CD4-positive, alpha-beta T cell treated with Interleukin-17A for 4 hours (primary cell): ENCODE results near the gene LGALS7.

Experiments used
- DNase-seq: peaks from one replicate; pipeline ENCODE4 v3.0.0-alpha.2; 2020; ENCODE audit warnings: mixed read lengths

Gene LGALS7

DNA sequence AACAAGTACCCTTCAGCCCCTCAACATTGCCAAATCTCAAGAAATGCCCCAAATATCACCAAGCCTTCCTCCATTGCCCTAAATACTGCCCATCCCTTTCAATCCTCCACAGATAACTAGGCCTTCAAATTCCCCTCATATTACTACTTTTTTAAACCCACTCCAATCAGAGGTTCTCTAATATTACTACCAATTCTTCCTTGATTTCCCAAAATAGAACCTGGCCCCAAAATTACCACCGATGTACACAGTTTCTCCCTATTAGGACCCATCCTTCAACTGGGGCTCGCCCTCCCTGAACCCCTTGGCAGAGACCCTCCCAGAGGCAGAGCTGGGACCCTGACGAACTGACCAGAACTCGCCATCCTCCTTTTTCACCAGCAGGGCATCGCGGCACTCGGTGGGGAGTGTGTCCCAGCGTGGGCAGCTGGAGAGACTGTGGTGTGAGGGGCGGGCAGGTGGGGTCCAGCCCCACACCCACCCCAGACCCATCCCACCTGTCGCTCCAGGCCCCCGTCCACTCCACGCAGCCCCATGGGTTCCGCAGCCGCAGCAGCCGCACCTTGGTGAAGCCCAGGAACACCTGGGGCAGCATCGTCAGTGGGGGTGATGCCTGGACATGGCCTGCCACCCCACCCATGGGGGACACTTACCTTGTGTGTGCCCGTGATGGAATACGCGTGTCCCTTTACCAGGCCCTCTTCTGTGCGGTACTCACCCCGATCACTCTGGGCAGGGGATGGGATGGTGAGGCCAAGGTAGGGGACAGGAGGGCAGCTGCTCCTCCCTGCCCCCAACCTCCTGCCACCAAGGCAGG is 35.2 kb downstream of the LGALS7 start:
- DNase-seq: no peak

DNA sequence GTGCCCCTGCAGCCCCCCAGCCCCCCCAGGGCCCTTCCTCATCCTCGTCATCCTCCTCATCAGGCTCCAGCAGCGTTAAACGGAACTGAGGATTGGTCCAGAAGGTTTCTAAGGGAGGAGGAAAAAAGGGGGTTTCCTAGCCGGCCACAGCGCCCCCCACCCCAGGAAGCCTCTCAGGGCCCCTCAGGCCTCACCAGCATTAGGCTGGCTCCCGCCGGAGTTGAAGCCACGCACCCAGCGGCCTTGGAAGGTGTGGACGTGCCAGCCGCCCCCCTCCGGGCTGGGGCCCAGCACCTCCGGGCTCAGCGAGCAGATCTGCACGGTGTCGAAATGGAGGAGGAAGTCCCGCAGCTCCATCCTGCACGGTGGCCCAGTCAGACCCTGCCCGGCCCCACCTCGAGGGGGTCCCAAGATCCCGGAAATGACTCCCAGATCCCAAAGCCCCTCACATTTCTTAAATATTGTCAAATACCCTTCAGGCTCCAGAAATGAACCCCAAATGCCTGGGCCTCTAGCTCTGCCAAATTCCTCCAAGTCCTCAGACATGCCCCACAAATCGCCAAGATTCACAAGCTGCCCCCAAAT is 35.9 kb downstream of the LGALS7 start:
- no peak for DNase-seq

DNA sequence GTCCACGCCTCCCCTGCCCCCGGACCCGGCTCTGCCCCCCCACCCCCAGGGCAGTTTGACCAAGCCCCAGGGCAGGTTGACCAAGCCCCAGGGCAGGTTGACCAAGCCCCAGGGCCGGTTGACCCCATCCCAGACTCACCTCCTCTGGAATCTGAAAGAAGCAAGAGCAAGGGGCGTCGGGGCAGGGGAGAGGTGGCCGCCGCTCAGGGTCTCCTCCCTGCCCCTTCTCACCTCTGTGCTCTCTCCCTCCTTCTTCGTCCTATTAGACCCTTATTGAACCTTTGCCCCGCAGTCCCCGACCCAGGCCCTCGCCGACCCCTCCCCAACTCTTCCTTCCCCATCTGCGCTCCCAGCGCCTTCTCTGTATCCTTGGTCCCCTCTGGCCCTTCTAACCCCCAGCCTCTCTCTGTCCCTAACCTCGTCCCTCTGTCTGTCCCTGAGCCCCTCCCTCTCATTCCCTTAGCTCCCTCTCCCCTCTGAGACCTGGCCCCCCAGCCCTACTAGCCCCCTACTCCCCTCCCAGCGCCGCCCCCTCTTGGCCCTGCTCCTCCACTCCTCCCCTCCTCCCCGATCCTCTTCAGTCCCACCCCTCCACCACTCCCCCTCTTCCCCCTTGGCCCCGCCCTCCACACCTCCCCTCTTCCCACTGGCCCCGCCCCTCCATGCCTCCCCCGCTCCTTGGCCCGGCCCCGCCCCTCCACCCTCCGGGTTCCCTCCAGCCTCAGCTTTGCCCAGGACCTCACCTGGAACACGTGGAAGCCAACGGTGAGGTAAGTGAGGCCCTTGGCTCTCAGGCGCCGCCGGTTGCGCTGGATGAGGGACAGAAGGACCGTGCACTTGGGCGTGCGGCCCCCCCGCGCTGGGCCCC is 36.7 kb downstream of the LGALS7 start:
- DNase-seq: peak; percentile 80

DNA sequence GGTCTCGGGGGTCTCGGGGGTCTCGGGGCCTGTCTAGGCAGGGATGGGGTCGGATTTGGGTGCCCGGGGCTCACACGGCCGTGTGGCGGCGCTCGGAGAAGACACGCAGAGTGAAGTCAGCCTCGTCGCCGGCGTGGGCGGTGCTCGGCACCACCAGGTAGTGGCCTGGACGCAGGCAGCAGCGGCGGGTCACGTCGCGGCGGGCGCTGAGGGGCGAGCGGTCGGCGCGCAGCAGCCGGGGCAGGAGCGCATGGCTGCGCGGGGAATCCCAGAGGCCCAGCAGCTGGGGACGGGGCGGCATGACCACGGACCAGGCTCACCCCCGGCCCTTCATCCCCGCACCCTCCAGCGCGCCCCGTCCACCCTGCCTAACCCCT is 37.3 kb downstream of the LGALS7 start:
- DNase-seq: peak; percentile 75

DNA sequence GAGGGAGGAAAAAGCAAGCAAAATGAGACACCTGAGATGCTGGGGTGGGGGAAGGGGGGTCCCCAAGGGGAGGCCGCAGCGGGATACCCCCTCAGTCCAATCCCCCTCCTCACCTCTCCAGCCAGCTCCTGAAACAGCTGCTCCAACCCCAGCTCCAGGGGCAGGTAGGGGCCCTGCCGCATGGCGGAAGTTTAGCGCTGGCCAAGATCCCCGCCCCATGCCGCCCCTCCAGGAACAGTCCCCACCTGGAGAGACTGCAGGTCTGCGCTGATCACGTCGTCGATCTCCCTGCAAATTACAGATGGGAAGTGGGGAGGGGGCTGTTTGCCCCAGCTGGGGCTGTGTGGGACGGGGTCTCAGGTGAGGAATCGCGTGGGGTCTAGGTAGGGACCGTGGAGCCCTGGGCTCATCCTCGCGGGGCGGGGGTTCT is 38.0 kb downstream of the LGALS7 start:
- DNase-seq: peak; percentile 49

- peak; percentile 54 for DNase-seq
Measured at GRCh38 chr19:38734426-38735256, 38.7 kb downstream of the LGALS7 start.

- no peak for DNase-seq
Measured at GRCh38 chr19:38734176-38734425, 39.2 kb downstream of the LGALS7 start.

- DNase-seq: no peak
Measured at GRCh38 chr19:38733493-38734175, 39.7 kb downstream of the LGALS7 start.

DNA sequence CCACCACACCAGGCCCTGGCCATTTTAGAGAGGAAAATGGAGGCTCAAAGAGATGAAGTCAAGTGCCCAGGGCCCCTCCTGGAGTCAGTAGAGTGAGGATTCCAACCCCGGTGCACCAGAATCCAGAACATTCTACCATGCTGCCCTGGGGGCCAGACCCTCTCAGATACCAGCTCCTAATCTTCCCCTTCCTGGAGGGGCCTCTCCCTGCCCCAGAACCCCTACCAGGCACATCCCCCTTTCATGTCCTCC is 40.1 kb downstream of the LGALS7 start:
- DNase-seq: no peak

- DNase-seq: peak; percentile 3
Measured at GRCh38 chr19:38731654-38732301, 41.5 kb downstream of the LGALS7 start.

GRCh38 chr19:38730731-38731589 is 42.4 kb downstream of the LGALS7 start:
- DNase-seq: peak; percentile 1

GRCh38 chr19:38730470-38730730 is 42.9 kb downstream of the LGALS7 start:
- no peak for DNase-seq

DNA sequence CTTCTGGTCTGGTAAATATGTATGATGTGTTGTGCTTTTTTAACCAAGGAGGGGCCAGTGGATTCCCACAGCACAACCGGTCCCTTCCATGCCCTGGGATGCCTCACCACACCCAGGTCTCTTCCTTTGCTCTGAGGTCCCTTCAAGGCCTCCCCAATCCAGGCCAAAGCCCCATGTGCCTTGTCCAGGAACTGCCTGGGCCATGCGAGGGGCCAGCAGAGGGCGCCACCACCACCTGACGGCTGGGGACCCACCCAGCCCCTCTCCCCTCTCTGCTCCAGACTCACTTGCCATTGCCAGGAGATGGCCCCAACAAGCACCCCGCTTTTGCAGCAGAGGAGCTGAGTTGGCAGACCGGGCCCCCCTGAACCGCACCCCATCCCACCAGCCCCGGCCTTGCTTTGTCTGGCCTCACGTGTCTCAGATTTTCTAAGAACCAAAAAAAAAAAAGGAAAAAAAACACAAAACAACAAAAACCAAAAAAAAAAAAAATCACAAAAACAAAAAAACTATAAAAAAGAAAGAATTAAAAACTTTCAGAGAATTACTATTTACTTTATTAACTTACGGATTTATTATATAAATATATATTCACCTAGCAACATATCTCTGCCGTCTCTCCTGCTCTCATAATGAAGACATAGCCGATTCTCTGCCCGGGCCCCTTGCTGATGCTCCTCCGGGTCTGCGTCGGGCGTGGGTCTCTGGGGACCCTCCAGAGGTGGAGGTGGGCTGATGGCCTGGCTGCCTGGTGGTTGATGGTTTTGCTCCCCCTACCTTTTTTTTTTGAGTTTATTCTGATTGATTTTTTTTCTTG is 43.5 kb downstream of the LGALS7 start:
- peak; percentile 88 for DNase-seq

DNA sequence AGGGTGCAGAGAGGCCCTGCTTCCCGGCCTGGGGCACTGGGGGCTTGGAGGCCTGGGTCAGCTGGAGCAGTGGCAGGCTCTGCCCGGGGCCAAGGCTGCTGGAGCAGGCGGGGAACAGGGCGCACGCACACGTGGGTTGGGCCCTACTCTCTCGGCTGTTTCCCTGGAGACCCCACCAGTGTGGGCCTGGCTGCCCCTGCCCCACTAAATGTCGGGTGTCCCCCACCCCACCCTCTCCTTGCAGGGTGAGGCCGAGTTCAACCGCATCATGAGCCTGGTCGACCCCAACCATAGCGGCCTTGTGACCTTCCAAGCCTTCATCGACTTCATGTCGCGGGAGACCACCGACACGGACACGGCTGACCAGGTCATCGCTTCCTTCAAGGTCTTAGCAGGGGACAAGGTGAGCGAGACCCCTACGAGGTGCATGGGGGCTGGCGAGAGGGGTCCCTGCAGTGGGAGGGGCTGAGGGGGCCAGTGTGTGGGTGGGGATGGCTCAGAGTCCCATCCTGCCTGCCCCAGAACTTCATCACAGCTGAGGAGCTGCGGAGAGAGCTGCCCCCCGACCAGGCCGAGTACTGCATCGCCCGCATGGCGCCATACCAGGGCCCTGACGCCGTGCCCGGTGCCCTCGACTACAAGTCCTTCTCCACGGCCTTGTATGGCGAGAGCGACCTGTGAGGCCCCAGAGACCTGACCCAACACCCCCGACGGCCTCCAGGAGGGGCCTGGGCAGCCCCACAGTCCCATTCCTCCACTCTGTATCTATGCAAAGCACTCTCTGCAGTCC is 44.4 kb downstream of the LGALS7 start:
- DNase-seq: peak; percentile 2

GRCh38 chr19:38727868-38728660 is 45.3 kb downstream of the LGALS7 start:
- DNase-seq: no peak

GRCh38 chr19:38727306-38727867 is 45.9 kb downstream of the LGALS7 start:
- DNase-seq: no peak

- DNase-seq: no peak
Measured at GRCh38 chr19:38726761-38727301, 46.5 kb downstream of the LGALS7 start.

GRCh38 chr19:38726284-38726673 is 47.0 kb downstream of the LGALS7 start:
- no peak for DNase-seq
